Prostate gland (tissue), 2 donors: ENCODE measurements around the gene PRKAG2. TPM values are rescaled to one million over a fixed set of nuclear protein-coding genes. Genes with fewer than 3 reads are reported as not detected.

Source experiments
- DNase-seq: peaks from one replicate; pipeline ENCODE4 v3.0.0-alpha.2; 2019; ENCODE audit warnings: low spot score
- H3K27ac ChIP-seq, 2 donors: fragments of 200-600 bp; sonication (generic); 2 replicates each; pipeline ENCODE4 v1.5.1; 2017 to 2019
- H3K27me3 ChIP-seq: fragments of 200-600 bp; sonication (generic); replicated peaks from 2 replicates; pipeline ENCODE4 v1.5.1; 2019; ENCODE audit not compliant: insufficient read depth
- H3K36me3 ChIP-seq, 2 donors: fragments of 200-600 bp; sonication (generic); 1 replicate in 1 of 2; 2 replicates in 1 of 2; pipeline versions ENCODE4 v1.5.1 to v1.8.1; 2017 to 2019
- H3K4me1 ChIP-seq: fragments of 200-600 bp; sonication (generic); replicated peaks from 2 replicates; pipeline ENCODE4 v1.5.1; 2019
- H3K4me3 ChIP-seq, 2 donors: fragments of 200-600 bp; sonication (generic); 2 replicates each; pipeline ENCODE4 v1.5.1; 2017 to 2019
- H3K9me3 ChIP-seq: fragments of 200-600 bp; sonication (generic); 2 replicates; pipeline ENCODE4 v1.5.1; 2017
- POLR2A ChIP-seq: fragments of 450-650 bp; IDR thresholded peaks from one replicate; pipeline ENCODE4 v1.6.1; 2016; ENCODE audit warnings: antibody characterized with exemption, mild to moderate bottlenecking
- POLR2AphosphoS5 ChIP-seq: sonication (generic); formaldehyde crosslinking; IDR thresholded peaks from one replicate; pipeline ENCODE4 v1.6.1; 2017; ENCODE audit warnings: antibody characterized with exemption
- WGBS: methylation state at CpG from one replicate; pipeline ENCODE4 v1.1.5; 2018; 5-methylcytosine and 5-hydroxymethylcytosine counted together
- intact Hi-C: fragments of 100-400 bp; cut with DNase I; formaldehyde crosslinking; loops from one replicate; pipeline ENCODE4 v1.14.2; 2022
- total RNA-seq, 2 donors: library from RNA; depleted of rRNA; stranded (reverse); fragments of >200 nt; gene quantifications; one replicate each; pipeline ENCODE4 v1.1.0, GENCODE V29; 2016
- TF ChIP-seq, protein P1 (sequence below), 4 experiments: fragments of 200-600 bp in 2 of 4; fragments of 450-650 bp in 2 of 4; sonication (generic) in 2 of 4; IDR thresholded peaks; 1 replicate in 3 of 4; 2 replicates in 1 of 4; pipeline ENCODE4 v1.5.1; 2016 to 2019; ENCODE audit warnings: antibody characterized with exemption in 4 of 4, mild to moderate bottlenecking in 2 of 4, moderate library complexity in 2 of 4

PRKAG2 gene
- total RNA-seq, 2 donors from 2014 or later = 31.6 to 38.1 TPM

DNA sequence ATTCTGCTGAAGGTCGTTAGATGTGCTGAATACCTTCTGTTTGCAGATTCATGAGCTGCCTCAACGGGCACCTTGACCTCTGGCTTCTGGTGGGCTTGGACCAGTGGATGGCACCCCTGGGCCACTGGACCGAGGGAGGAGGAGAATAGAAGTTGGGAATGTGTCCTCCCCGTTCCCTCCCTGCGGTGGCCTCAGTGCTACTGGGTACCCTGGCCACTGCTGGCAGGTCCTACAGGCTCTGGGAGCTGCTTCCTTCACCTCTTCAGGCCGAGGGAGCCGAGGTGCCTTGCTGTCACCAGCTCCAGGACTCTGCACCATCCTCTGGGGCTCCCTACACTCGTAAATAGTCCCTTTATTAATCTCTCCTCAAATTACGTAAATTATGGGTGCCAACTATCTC lies 47.1 kb upstream of the PRKAG2 start:
- intact Hi-C loops = no loop called here
- TF ChIP-seq POLR2AphosphoS5 (no peak), POLR2A (no peak)
- TF ChIP-seq, protein P1, sequence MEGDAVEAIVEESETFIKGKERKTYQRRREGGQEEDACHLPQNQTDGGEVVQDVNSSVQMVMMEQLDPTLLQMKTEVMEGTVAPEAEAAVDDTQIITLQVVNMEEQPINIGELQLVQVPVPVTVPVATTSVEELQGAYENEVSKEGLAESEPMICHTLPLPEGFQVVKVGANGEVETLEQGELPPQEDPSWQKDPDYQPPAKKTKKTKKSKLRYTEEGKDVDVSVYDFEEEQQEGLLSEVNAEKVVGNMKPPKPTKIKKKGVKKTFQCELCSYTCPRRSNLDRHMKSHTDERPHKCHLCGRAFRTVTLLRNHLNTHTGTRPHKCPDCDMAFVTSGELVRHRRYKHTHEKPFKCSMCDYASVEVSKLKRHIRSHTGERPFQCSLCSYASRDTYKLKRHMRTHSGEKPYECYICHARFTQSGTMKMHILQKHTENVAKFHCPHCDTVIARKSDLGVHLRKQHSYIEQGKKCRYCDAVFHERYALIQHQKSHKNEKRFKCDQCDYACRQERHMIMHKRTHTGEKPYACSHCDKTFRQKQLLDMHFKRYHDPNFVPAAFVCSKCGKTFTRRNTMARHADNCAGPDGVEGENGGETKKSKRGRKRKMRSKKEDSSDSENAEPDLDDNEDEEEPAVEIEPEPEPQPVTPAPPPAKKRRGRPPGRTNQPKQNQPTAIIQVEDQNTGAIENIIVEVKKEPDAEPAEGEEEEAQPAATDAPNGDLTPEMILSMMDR (IDR thresholded peaks at IDR 0.05) = no peak
- H3K27ac ChIP-seq = peak overlapping the region; percentile 86
- WGBS = 89% methylated on average over 9 of the region's 9 CpGs
- no peaks in the 10 kb centered on the region for H3K9me3 ChIP-seq
- H3K27me3 ChIP-seq = no peaks in the 10 kb centered on the region
- H3K36me3 ChIP-seq = no peaks in the 10 kb centered on the region
- H3K4me1 ChIP-seq = peaks cover 12% of the 10 kb centered on the region
- no peak for DNase-seq
- no peak overlapping the region for H3K4me3 ChIP-seq

DNA sequence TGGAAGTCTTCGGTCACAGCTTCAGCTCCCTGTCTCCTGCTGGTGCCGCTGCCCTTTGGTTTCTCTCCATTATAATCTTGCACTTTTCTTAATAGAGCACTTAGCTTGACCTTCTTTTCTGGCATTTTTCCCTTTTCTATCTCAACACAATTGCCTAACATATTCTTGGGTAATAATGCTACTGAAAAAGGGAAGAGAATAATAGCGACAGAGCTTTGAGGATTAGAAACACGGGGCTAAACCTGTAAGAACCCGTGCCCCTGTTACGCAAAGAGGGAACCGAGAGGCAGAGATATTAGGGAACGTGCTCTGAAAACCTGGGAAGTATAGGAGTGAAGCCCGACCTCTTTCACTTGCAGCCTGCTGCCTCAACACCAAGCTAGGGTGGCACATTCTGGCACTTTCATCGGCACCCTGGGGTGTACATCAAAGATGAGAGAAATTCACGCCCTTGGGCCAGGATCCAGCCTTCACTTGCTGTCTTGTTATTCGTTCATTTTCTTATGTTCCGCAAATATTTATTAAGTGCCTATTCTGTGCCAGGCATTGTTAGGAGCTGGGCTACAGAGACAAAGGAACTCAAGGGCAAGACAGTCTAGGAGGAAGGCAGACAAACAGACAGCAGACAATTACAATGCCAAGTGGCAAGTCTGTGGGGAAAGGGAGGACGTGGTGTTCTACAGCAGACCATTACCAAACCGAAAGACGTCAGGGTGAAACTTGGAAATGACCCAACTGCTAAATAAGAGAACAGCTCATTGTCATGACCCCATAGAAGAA lies 46.4 kb upstream of the PRKAG2 start:
- H3K27ac ChIP-seq = peak overlapping the region; percentile 86

DNA sequence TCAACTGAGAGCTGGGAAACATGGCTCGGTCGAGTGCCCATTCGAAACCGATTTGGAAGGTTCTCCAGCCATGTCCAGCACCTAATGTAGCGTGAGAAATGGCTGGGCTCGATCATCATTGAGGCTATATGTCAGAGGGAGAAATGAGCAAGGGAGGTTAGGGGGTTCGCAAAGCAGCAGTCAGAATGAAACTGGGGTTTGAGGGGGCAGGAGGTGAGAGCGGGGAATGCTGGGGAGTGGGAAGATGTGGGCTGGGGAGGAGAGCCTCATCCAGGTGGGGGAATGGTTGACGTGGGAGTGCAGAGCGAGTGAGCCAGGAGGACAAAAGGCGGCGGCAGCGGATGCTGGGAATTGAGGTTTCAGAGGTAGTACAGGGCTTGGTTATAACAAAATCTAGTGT lies 44.5 kb upstream of the PRKAG2 start:
- H3K27me3 ChIP-seq = no peaks in the 10 kb centered on the region
- H3K9me3 ChIP-seq = no peaks in the 10 kb centered on the region
- 93% methylated on average over 13 of the region's 13 CpGs for WGBS
- no peak overlapping the region for H3K27ac ChIP-seq
- no peak overlapping the region for H3K4me3 ChIP-seq
- DNase-seq = no peak
- no peak for TF ChIP-seq POLR2A
- TF ChIP-seq, protein P1 (IDR thresholded peaks at IDR 0.05) = no peak
- TF ChIP-seq POLR2AphosphoS5 = no peak
- no peaks in the 10 kb centered on the region for H3K36me3 ChIP-seq
- intact Hi-C loops = no loop called here
- H3K4me1 ChIP-seq = peaks cover 14% of the 10 kb centered on the region

More for the DNA sequence above, 46.4 kb upstream of the PRKAG2 start:
- peak; percentile 84 for DNase-seq
- TF ChIP-seq POLR2AphosphoS5 (peak; percentile 85), POLR2A (no peak)
- TF ChIP-seq, protein P1 (IDR thresholded peaks at IDR 0.05) = no peak
- H3K4me3 ChIP-seq = no peak overlapping the region
- 42% methylated on average over 16 of the region's 16 CpGs for WGBS
- peaks cover 16% of the 10 kb centered on the region for H3K4me1 ChIP-seq
- H3K27me3 ChIP-seq = no peaks in the 10 kb centered on the region
- intact Hi-C loops = no loop called here
- H3K36me3 ChIP-seq = no peaks in the 10 kb centered on the region
- H3K9me3 ChIP-seq = no peaks in the 10 kb centered on the region

DNA sequence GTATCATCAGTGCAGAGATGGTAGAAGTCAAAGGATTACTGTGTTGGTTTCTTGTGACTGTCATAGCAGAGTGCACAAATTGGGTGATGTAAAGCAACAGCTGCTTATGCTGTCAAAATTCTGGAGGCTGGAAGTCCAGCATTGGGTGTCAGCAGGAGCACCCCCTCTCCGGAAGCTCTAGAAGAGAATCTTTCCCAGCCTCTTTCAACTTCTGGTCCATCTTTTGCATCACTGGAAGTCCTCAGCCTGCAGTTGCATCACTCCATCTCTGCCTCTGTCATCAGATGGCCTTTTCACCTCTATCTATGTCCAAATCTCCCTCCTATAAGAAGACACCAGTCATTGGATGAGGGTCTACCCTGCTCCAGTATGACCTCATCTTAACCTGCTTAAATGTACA lies 43.6 kb upstream of the PRKAG2 start:
- intact Hi-C loops = no loop called here
- H3K4me3 ChIP-seq = no peak overlapping the region
- WGBS = 94% methylated on average over 1 of the region's 1 CpG
- H3K27me3 ChIP-seq = no peaks in the 10 kb centered on the region
- H3K9me3 ChIP-seq = no peaks in the 10 kb centered on the region
- peaks cover 10% of the 10 kb centered on the region for H3K4me1 ChIP-seq
- H3K27ac ChIP-seq = no peak overlapping the region
- DNase-seq = no peak
- no peaks in the 10 kb centered on the region for H3K36me3 ChIP-seq
- TF ChIP-seq POLR2AphosphoS5 (no peak), POLR2A (no peak)
- TF ChIP-seq, protein P1 (IDR thresholded peaks at IDR 0.05) = no peak

DNA sequence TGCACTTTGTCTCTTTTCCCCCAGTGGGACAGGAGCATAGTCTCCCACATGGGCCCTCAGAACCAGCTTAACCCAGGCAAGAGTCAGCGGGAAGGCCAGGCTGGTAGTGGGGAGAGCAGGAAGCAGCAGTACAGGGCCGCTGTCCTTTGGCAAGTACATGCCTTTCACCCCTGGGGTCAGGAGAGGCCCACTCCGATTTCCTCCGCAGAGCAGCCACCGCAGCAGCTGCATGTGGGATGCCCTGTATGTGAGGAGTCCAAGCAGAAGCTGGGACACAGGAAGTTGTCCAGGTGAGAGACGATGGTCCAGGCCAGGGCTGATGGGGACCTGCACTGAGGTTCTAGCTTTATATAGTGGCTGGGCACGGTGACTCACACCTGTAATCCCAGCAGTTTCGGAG lies 42.7 kb upstream of the PRKAG2 start:
- Histone ChIP-seq H3K27ac (peak overlapping the region; percentile 47 to 65), H3K9me3 (no peaks in the 10 kb centered on the region), H3K27me3 (no peaks in the 10 kb centered on the region), H3K4me1 (peaks cover 10% of the 10 kb centered on the region), H3K36me3 (no peaks in the 10 kb centered on the region), H3K4me3 (no peak overlapping the region)
- intact Hi-C loops = no loop called here
- no peak for DNase-seq
- TF ChIP-seq POLR2AphosphoS5 (no peak), POLR2A (no peak)
- TF ChIP-seq, protein P1 (IDR thresholded peaks at IDR 0.05) = no peak
- WGBS = 95% methylated on average over 8 of the region's 8 CpGs
